Transverse colon (tissue), 4 donors: Measurements from ENCODE around the gene CCDC137. TPM values are rescaled to one million over a fixed set of nuclear protein-coding genes. Genes with fewer than 3 reads are reported as not detected.

ENCODE experiments used
- DNase-seq: peaks from one replicate; pipeline ENCODE4 v3.0.0-alpha.2; 2019
- H3K27ac ChIP-seq, 4 donors: fragments of 200-600 bp; sonication (generic); 2 replicates each; pipeline ENCODE4 v1.5.1; 2016 to 2018; ENCODE audit warnings: inconsistent platforms in 4 of 4
- H3K27me3 ChIP-seq: fragments of 200-600 bp; sonication (generic); 2 replicates; pipeline ENCODE4 v1.5.1; 2017; ENCODE audit warnings: inconsistent platforms
- H3K36me3 ChIP-seq, 4 donors: fragments of 200-600 bp; sonication (generic); 2 replicates each; pipeline ENCODE4 v1.5.1; 2017 to 2019; ENCODE audit warnings: inconsistent platforms in 4 of 4
- H3K4me1 ChIP-seq, 4 donors: fragments of 200-600 bp; sonication (generic); 2 replicates each; pipeline ENCODE4 v1.5.1; 2017 to 2020; ENCODE audit warnings: inconsistent platforms in 4 of 4
- H3K4me3 ChIP-seq, 4 donors: fragments of 200-600 bp; sonication (generic); 1 replicate in 1 of 4; 2 replicates in 3 of 4; pipeline versions ENCODE4 v1.5.1 to v1.6.1; 2017 to 2019; ENCODE audit warnings: inconsistent platforms in 4 of 4
- H3K9me3 ChIP-seq, 2 donors: fragments of 200-600 bp; sonication (generic); 2 replicates each; pipeline ENCODE4 v1.5.1; 2017 to 2019; ENCODE audit warnings: inconsistent platforms in 2 of 2
- EP300 ChIP-seq: sonication (generic); formaldehyde crosslinking; IDR thresholded peaks from one replicate; pipeline ENCODE4 v1.6.1; 2017; ENCODE audit warnings: antibody characterized with exemption, low read depth
- POLR2A ChIP-seq: fragments of 450-650 bp; IDR thresholded peaks from one replicate; pipeline ENCODE4 v1.6.1; 2016; ENCODE audit warnings: antibody characterized with exemption, mild to moderate bottlenecking, moderate library complexity
- POLR2AphosphoS5 ChIP-seq, 3 donors: sonication (generic); formaldehyde crosslinking; IDR thresholded peaks; one replicate each; pipeline ENCODE4 v1.6.1; 2016; ENCODE audit warnings: antibody characterized with exemption in 3 of 3
- WGBS, 2 donors: methylation state at CpG; one replicate each; pipeline ENCODE4 v1.1.5; 2018; ENCODE audit warnings: low coverage in 1 of 2; 5-methylcytosine and 5-hydroxymethylcytosine counted together
- in situ Hi-C, 4 donors: fragments of 200-750 bp; cut with MboI; loops; one replicate each; pipeline versions ENCODE4 v1.15.0 to v1.15.1; 2017; ENCODE audit warnings: low sequenced_read_pairs in 3 of 4, low pct_ligation_motif_present in 1 of 4, low pct_unique_long_range_greater_than_20kb in 1 of 4
- intact Hi-C: fragments of 100-400 bp; cut with DNase I; formaldehyde crosslinking; loops from one replicate; pipeline ENCODE4 v1.15.1; 2023; ENCODE audit warnings: low total_unique reads
- total RNA-seq, 4 donors: library from RNA; depleted of rRNA; stranded (reverse); fragments of >200 nt; gene quantifications; one replicate each; pipeline ENCODE4 v1.1.0, GENCODE V29; 2016
- TF ChIP-seq, protein P1 (sequence below), 5 experiments: fragments of 200-600 bp in 3 of 5; fragments of 450-650 bp in 2 of 5; sonication (generic) in 3 of 5; IDR thresholded peaks; 1 replicate in 2 of 5; 2 replicates in 3 of 5; pipeline ENCODE4 v1.5.1; 2016 to 2017; ENCODE audit warnings: antibody characterized with exemption in 5 of 5, inconsistent platforms in 3 of 5, mild to moderate bottlenecking in 2 of 5, moderate library complexity in 1 of 5

The CCDC137 gene
- total RNA-seq, 4 donors from 2014 or later: 7.6 to 21.3 (median 13.5) TPM

DNA sequence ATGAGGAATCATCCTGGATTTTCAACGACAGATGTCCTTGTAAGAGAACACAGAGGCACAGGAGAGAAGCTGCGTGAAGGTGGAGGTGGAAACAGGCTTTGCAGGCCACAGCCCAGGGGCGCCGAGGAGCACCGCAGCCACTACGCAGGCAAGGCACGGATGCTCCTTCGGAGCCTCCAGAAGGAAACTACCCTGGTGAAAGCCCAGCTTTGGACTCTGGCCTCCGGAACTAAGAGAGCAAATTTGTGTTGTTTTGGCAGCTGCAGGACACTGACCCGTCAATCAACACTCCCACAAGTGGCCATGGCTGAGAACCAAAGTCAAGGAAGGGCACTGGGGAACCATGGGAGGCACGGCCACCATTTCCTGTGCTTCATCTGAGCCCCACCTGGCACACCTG is 13.6 kb downstream of the CCDC137 start:
- Histone ChIP-seq H3K9me3 (no peaks in the 10 kb centered on the region), H3K4me1 (peaks cover 12 to 20% (median 17%) of the 10 kb centered on the region in 4 donors), H3K4me3 (no peak overlapping the region), H3K36me3 (no peaks in the 10 kb centered on the region), H3K27me3 (no peaks in the 10 kb centered on the region), H3K27ac (no peak overlapping the region)
- TF ChIP-seq POLR2A (no peak), POLR2AphosphoS5 (IDR thresholded peaks at IDR 0.05) (no peak), EP300 (no peak)
- TF ChIP-seq, protein P1, sequence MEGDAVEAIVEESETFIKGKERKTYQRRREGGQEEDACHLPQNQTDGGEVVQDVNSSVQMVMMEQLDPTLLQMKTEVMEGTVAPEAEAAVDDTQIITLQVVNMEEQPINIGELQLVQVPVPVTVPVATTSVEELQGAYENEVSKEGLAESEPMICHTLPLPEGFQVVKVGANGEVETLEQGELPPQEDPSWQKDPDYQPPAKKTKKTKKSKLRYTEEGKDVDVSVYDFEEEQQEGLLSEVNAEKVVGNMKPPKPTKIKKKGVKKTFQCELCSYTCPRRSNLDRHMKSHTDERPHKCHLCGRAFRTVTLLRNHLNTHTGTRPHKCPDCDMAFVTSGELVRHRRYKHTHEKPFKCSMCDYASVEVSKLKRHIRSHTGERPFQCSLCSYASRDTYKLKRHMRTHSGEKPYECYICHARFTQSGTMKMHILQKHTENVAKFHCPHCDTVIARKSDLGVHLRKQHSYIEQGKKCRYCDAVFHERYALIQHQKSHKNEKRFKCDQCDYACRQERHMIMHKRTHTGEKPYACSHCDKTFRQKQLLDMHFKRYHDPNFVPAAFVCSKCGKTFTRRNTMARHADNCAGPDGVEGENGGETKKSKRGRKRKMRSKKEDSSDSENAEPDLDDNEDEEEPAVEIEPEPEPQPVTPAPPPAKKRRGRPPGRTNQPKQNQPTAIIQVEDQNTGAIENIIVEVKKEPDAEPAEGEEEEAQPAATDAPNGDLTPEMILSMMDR (IDR thresholded peaks at IDR 0.05): no peak
- in situ Hi-C loops (no loop called here), intact Hi-C loops (no loop called here)
- 81 to 88% methylated on average over 7 to 11 of the region's 11 CpGs for WGBS, 2 donors
- DNase-seq: no peak

- no peaks in the 10 kb centered on the region for H3K27me3 ChIP-seq
- WGBS, 2 donors: 88% methylated on average over 17 of the region's 17 CpGs; no CpG with 5 or more reads in 1 of the 2 donors
- no peak overlapping the region for H3K4me3 ChIP-seq
- H3K36me3 ChIP-seq: no peaks in the 10 kb centered on the region
- DNase-seq: no peak
- no peak overlapping the region for H3K27ac ChIP-seq
- intact Hi-C loops: no loop called here
- H3K9me3 ChIP-seq: no peaks in the 10 kb centered on the region
- no peak for TF ChIP-seq POLR2A
- TF ChIP-seq, protein P1 (IDR thresholded peaks at IDR 0.05): no peak
- no peak for TF ChIP-seq EP300
- TF ChIP-seq POLR2AphosphoS5 (IDR thresholded peaks at IDR 0.05): no peak
- in situ Hi-C loops: no loop called here
- H3K4me1 ChIP-seq: peaks cover 19 to 28% (median 21%) of the 10 kb centered on the region in 4 donors
These were observed 15.1 kb downstream of the CCDC137 start for GRCh38 chr17:81681672-81682071.

GRCh38 chr17:81682565-81683207 is 16.1 kb downstream of the CCDC137 start:
- DNase-seq: no peak
- WGBS, 2 donors: 40 to 50% methylated on average over 3 to 19 of the region's 19 CpGs
- Histone ChIP-seq H3K4me3 (peak overlapping the region; percentile 55 to 99 (median 98)), H3K36me3 (no peaks in the 10 kb centered on the region), H3K9me3 (no peaks in the 10 kb centered on the region), H3K27ac (peak overlapping the region in 3 of 4 donors; percentile 90 to 94 (median 93)), H3K4me1 (peaks cover 19 to 28% (median 21%) of the 10 kb centered on the region in 4 donors), H3K27me3 (no peaks in the 10 kb centered on the region)
- in situ Hi-C loops (no loop called here), intact Hi-C loops (no loop called here)
- TF ChIP-seq, protein P1 (IDR thresholded peaks at IDR 0.05): no peak
- no peak for TF ChIP-seq EP300
- no peak for TF ChIP-seq POLR2AphosphoS5 (IDR thresholded peaks at IDR 0.05)
- no peak for TF ChIP-seq POLR2A

DNA sequence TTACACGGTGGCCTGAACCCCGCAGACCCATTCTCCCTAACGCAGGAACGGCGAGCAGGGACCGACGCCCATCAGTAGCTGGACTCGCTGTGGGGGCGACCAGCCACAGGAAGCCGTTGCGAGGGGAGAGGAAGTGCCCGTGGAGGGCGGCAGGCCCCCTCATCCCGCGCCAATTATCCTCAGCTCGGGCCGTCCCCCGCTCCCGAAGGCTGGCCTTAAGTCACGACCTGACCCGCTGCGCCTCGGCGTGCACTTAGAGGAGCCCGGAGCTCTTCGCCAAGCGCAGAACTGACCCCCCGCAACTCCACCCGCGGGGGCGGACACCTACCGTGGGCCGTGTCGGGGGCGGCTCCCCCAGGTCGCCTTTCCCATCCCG is 16.7 kb downstream of the CCDC137 start:
- peaks cover 0 to 4% (median under 1%) of the 10 kb centered on the region in 4 donors for H3K36me3 ChIP-seq
- intact Hi-C loops (no loop called here), in situ Hi-C loops (no loop called here)
- TF ChIP-seq, protein P1 (IDR thresholded peaks at IDR 0.05): no peak
- TF ChIP-seq POLR2AphosphoS5 (IDR thresholded peaks at IDR 0.05) (no peak), EP300 (no peak), POLR2A (no peak)
- H3K27ac ChIP-seq: peak overlapping the region; percentile 79 to 94 (median 92)
- WGBS, 2 donors: 0% methylated on average over 36 of the region's 37 CpGs; no CpG with 5 or more reads in 1 of the 2 donors
- peaks cover 19 to 28% (median 21%) of the 10 kb centered on the region in 4 donors for H3K4me1 ChIP-seq
- H3K27me3 ChIP-seq: no peaks in the 10 kb centered on the region
- peak overlapping the region; percentile 55 to 99 (median 98) for H3K4me3 ChIP-seq
- H3K9me3 ChIP-seq: no peaks in the 10 kb centered on the region
- no peak for DNase-seq
